Neural progenitor cell (in vitro differentiated cells): ENCODE results near the gene SSH3. TPM values are rescaled to one million over a fixed set of nuclear protein-coding genes. Genes with fewer than 3 reads are reported as not detected.

Source experiments
- DNase-seq: peaks from one replicate; pipeline ENCODE4 v3.0.0-alpha.2; 2016; ENCODE audit warnings: low spot score
- H2AFZ ChIP-seq: fragments of 200-600 bp; sonication (generic); replicated peaks from 2 replicates; pipeline ENCODE4 v1.6.1; 2016; ENCODE audit warnings: antibody characterized with exemption
- H3F3A ChIP-seq: fragments of 200-600 bp; sonication (generic); 2 replicates; pipeline ENCODE4 v1.6.1; 2016; ENCODE audit warnings: antibody characterized with exemption, low read depth
- H3K27ac ChIP-seq: fragments of 200-600 bp; sonication (generic); 2 replicates; pipeline ENCODE4 v1.5.1; 2016; ENCODE audit warnings: mild to moderate bottlenecking
- H3K27me3 ChIP-seq: fragments of 200-600 bp; sonication (generic); 2 replicates; pipeline ENCODE4 v1.6.1; 2016; ENCODE audit warnings: mild to moderate bottlenecking, moderate library complexity
- H3K36me3 ChIP-seq: fragments of 200-600 bp; sonication (generic); 2 replicates; pipeline ENCODE4 v1.5.1; 2016
- H3K4me1 ChIP-seq: fragments of 200-600 bp; sonication (generic); 2 replicates; pipeline ENCODE4 v1.6.1; 2016; ENCODE audit warnings: mixed run types
- H3K4me2 ChIP-seq: fragments of 200-600 bp; sonication (generic); 2 replicates; pipeline ENCODE4 v1.6.1; 2016
- H3K4me3 ChIP-seq: fragments of 200-600 bp; sonication (generic); 2 replicates; pipeline ENCODE4 v1.5.1; 2016
- H3K79me2 ChIP-seq: fragments of 200-600 bp; sonication (generic); 2 replicates; pipeline ENCODE4 v1.6.1; 2016; ENCODE audit warnings: low read depth
- H3K9ac ChIP-seq: fragments of 200-600 bp; sonication (generic); 2 replicates; pipeline ENCODE4 v1.6.1; 2016
- H3K9me3 ChIP-seq: fragments of 200-600 bp; sonication (generic); 2 replicates; pipeline ENCODE4 v1.5.1; 2016; ENCODE audit warnings: low read depth
- H4K20me1 ChIP-seq: fragments of 200-600 bp; sonication (generic); 2 replicates; pipeline ENCODE4 v1.6.1; 2016; ENCODE audit warnings: low read depth
- H3K27ac Mint-ChIP-seq: 3 replicates; pipeline ENCODE4 v1.8.0; 2021; ENCODE audit warnings: mixed read lengths
- H3K27me3 Mint-ChIP-seq: 2 replicates; pipeline ENCODE4 v1.8.0; 2022; ENCODE audit warnings: low read depth, mild to moderate bottlenecking, inconsistent platforms, moderate library complexity, mixed read lengths; ENCODE audit not compliant: insufficient read depth
- H3K36me3 Mint-ChIP-seq: 3 replicates; pipeline ENCODE4 v1.8.0; 2021; ENCODE audit warnings: mixed read lengths
- H3K4me1 Mint-ChIP-seq: 3 replicates; pipeline ENCODE4 v1.8.0; 2021; ENCODE audit warnings: mixed read lengths
- H3K4me3 Mint-ChIP-seq: 3 replicates; pipeline ENCODE4 v1.8.0; 2021; ENCODE audit warnings: mild to moderate bottlenecking, moderate library complexity, mixed read lengths
- H3K9me3 Mint-ChIP-seq: 3 replicates; pipeline ENCODE4 v1.8.0; 2020; ENCODE audit warnings: mixed read lengths
- EZH2 ChIP-seq: fragments of 200-600 bp; sonication (generic); IDR thresholded peaks from 2 replicates; pipeline ENCODE4 v1.6.1; 2017; ENCODE audit warnings: antibody characterized with exemption, mild to moderate bottlenecking, moderate library complexity
- EZH2phosphoT487 ChIP-seq: fragments of 200-600 bp; sonication (generic); IDR thresholded peaks from 2 replicates; pipeline ENCODE4 v1.6.1; 2017; ENCODE audit warnings: antibody characterized with exemption
- total RNA-seq: library from RNA; depleted of rRNA; stranded (reverse); fragments of >200 nt; gene quantifications from 2 replicates; pipeline ENCODE4 v1.2.3, GENCODE V29; 2015; ENCODE audit warnings: low replicate concordance
- TF ChIP-seq, protein P1 (sequence below): fragments of 200-600 bp; sonication (generic); IDR thresholded peaks from 2 replicates; pipeline ENCODE4 v1.5.1; 2017; ENCODE audit warnings: antibody characterized with exemption, mild to moderate bottlenecking

Gene SSH3
- total RNA-seq, 1 donor from 2014 or later, result 1.4 TPM

DNA sequence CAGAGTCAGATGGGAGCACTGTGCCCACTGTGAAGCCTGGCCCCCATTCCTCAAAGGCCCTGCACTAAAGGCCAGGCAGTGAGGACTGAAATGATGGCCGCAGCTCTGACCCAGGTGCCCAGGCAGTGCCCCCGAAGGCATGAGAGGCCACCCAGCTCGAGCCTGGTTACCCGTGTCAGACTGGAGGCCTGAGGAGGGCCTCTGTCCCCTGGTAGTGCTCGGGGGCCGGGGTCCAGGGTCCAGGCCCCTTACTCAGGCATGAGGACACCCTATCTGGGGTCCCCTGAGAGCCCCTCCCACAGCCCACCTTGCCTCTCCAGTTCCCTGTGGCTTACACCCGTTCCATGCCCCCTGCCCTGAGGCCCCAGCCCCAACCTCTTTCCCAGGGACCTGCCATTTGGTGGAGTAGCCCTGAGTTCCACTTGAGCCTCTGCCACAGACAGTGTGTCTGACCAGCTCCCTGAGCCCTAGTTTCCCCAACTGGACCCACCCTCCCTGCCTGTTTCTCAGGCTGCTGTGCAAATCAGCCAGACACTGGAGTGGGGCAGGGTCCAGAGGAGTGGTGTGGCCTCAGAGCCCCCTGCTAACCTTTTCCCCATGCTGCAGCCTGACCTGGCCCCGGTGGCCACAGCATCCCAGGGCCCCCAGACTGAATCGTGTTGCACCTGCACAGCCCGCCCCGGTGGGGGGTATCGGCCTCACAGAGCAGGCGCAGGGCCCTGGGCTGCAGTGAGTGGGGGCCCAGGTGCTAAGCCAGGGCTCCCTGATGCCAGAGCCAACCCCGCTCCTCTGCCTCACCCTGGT is 25.0 kb upstream of the SSH3 start:
- Histone ChIP-seq H3K4me3 (no peak overlapping the region), H3K9ac (no peak overlapping the region), H3K4me2 (no peak overlapping the region), H3F3A (peaks cover 9% of the 10 kb centered on the region), H3K4me1 (peaks cover 14% of the 10 kb centered on the region), H3K27me3 (no peaks in the 10 kb centered on the region), H3K36me3 (no peaks in the 10 kb centered on the region), H2AFZ (no peak overlapping the region), H4K20me1 (peaks cover 43% of the 10 kb centered on the region), H3K79me2 (peaks cover 36% of the 10 kb centered on the region), H3K9me3 (no peaks in the 10 kb centered on the region), H3K27ac (peak overlapping the region; percentile 68)
- Mint-ChIP-seq H3K4me1 (peaks cover 11% of the 10 kb centered on the region), H3K27ac (no peak overlapping the region), H3K36me3 (peaks cover 7% of the 10 kb centered on the region), H3K9me3 (no peaks in the 10 kb centered on the region), H3K4me3 (no peak overlapping the region), H3K27me3 (peaks cover 2% of the 10 kb centered on the region)
- TF ChIP-seq, protein P1, sequence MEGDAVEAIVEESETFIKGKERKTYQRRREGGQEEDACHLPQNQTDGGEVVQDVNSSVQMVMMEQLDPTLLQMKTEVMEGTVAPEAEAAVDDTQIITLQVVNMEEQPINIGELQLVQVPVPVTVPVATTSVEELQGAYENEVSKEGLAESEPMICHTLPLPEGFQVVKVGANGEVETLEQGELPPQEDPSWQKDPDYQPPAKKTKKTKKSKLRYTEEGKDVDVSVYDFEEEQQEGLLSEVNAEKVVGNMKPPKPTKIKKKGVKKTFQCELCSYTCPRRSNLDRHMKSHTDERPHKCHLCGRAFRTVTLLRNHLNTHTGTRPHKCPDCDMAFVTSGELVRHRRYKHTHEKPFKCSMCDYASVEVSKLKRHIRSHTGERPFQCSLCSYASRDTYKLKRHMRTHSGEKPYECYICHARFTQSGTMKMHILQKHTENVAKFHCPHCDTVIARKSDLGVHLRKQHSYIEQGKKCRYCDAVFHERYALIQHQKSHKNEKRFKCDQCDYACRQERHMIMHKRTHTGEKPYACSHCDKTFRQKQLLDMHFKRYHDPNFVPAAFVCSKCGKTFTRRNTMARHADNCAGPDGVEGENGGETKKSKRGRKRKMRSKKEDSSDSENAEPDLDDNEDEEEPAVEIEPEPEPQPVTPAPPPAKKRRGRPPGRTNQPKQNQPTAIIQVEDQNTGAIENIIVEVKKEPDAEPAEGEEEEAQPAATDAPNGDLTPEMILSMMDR, result no peak
- no peak for TF ChIP-seq EZH2phosphoT487
- no peak for TF ChIP-seq EZH2
- no peak for DNase-seq

DNA sequence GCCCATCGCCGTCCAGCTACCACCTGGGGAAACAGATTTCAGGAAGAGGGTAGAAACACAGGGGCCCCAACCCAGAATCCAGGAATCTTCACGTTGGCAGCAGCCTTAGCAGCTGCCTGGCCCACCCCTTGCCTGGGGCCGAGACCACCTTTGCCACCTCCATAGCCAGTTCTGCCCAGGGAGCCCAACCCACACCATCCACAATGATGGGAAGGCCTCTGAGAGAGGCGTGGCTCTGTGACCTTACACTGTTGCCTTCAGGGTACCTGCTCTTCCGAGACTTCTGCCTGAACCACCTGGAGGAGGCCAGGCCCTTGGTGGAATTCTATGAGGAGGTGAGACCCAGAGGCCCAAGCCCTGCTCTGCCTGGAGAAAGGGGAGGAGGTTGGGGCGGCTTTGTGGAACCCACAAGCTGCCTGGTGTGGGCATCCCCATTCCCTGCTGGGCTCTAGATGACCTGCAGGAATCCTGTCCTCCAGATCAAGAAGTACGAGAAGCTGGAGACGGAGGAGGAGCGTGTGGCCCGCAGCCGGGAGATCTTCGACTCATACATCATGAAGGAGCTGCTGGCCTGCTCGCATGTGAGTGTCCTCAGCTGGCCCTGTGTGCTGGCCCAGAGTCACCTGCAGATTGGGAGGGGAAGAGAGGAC is 24.3 kb upstream of the SSH3 start:
- H3K79me2 ChIP-seq, result peaks cover 29% of the 10 kb centered on the region
- H3K27ac ChIP-seq, result no peak overlapping the region
- no peaks in the 10 kb centered on the region for H3K36me3 ChIP-seq
- DNase-seq, result no peak
- no peak overlapping the region for H3K4me3 Mint-ChIP-seq
- no peak overlapping the region for H3K9ac ChIP-seq
- H3K9me3 ChIP-seq, result no peaks in the 10 kb centered on the region
- H3K4me2 ChIP-seq, result no peak overlapping the region
- peaks cover 14% of the 10 kb centered on the region for H3K4me1 ChIP-seq
- H3K27me3 Mint-ChIP-seq, result peaks cover 5% of the 10 kb centered on the region
- H3K9me3 Mint-ChIP-seq, result no peaks in the 10 kb centered on the region
- H2AFZ ChIP-seq, result no peak overlapping the region
- H4K20me1 ChIP-seq, result peaks cover 36% of the 10 kb centered on the region
- no peak overlapping the region for H3K27ac Mint-ChIP-seq
- no peak overlapping the region for H3K4me3 ChIP-seq
- peaks cover 9% of the 10 kb centered on the region for H3F3A ChIP-seq
- H3K36me3 Mint-ChIP-seq, result peaks cover 7% of the 10 kb centered on the region
- no peaks in the 10 kb centered on the region for H3K27me3 ChIP-seq
- TF ChIP-seq EZH2phosphoT487 (no peak), EZH2 (no peak)
- TF ChIP-seq, protein P1, result no peak
- H3K4me1 Mint-ChIP-seq, result peaks cover 11% of the 10 kb centered on the region

GRCh38 chr11:67279589-67280340 is 23.6 kb upstream of the SSH3 start:
- Mint-ChIP-seq H3K27ac (no peak overlapping the region), H3K36me3 (peaks cover 7% of the 10 kb centered on the region), H3K27me3 (peaks cover 5% of the 10 kb centered on the region), H3K4me3 (no peak overlapping the region), H3K9me3 (no peaks in the 10 kb centered on the region), H3K4me1 (peaks cover 11% of the 10 kb centered on the region)
- peaks cover 29% of the 10 kb centered on the region for H4K20me1 ChIP-seq
- H3K79me2 ChIP-seq, result peaks cover 23% of the 10 kb centered on the region
- no peak overlapping the region for H3K4me2 ChIP-seq
- H3K9ac ChIP-seq, result no peak overlapping the region
- H3K4me3 ChIP-seq, result no peak overlapping the region
- peaks cover 14% of the 10 kb centered on the region for H3K4me1 ChIP-seq
- H3K36me3 ChIP-seq, result no peaks in the 10 kb centered on the region
- H3K27ac ChIP-seq, result no peak overlapping the region
- H3K27me3 ChIP-seq, result no peaks in the 10 kb centered on the region
- TF ChIP-seq EZH2, result no peak
- no peak for TF ChIP-seq EZH2phosphoT487
- TF ChIP-seq, protein P1, result no peak
- no peaks in the 10 kb centered on the region for H3K9me3 ChIP-seq
- H3F3A ChIP-seq, result peaks cover 9% of the 10 kb centered on the region
- DNase-seq, result no peak
- H2AFZ ChIP-seq, result no peak overlapping the region
